H1 (cell line): ENCODE measurements around the gene LRRK1. TPM values are rescaled to one million over a fixed set of nuclear protein-coding genes. Genes with fewer than 3 reads are reported as not detected.

Source experiments
- CTCF ChIA-PET: fragments of 300-600 bp; sonication (Branson Sonifier 250); formaldehyde crosslinking; loops from one replicate; lab custom pipeline; 2021; ENCODE audit not compliant: partially characterized antibody; lab: Charles Lee
- POLR2A ChIA-PET: fragments of 300-600 bp; sonication (Branson Sonifier 250); formaldehyde crosslinking; loops from one replicate; lab custom pipeline; 2021; ENCODE audit warnings: inconsistent platforms; ENCODE audit not compliant: partially characterized antibody; lab: Charles Lee
- DNase-seq, 2 experiments: peaks; one replicate each; pipeline versions ENCODE4 v3.0.0 to v3.0.0-alpha.2; 2010 to 2022; ENCODE audit warnings: low spot score in 2 of 2, low read depth in 1 of 2, mixed read lengths in 1 of 2
- FAIRE-seq: peaks from 2 replicates; lab custom pipeline; 2011; peaks lifted over from hg19 to GRCh38; lab: Jason Lieb, UNC
- H2AFZ ChIP-seq: 2 replicates; pipeline ENCODE4 v1.8.1; 2012; ENCODE audit warnings: low read length, inconsistent platforms
- H2AK5ac ChIP-seq: 2 replicates; pipeline ENCODE4 v1.6.1; 2013; ENCODE audit warnings: low read depth, low read length
- H2BK120ac ChIP-seq: replicated peaks from 2 replicates; pipeline ENCODE3; 2013; ENCODE audit warnings: low read depth, low read length, inconsistent platforms
- H2BK12ac ChIP-seq: 2 replicates; pipeline ENCODE4 v1.6.1; 2013; ENCODE audit warnings: low read depth, low read length
- H2BK15ac ChIP-seq: 2 replicates; pipeline ENCODE4 v1.6.1; 2013; ENCODE audit warnings: low read length
- H2BK20ac ChIP-seq: 2 replicates; pipeline ENCODE4 v1.6.1; 2013; ENCODE audit warnings: low read length
- H2BK5ac ChIP-seq: 2 replicates; pipeline ENCODE4 v1.6.1; 2013; ENCODE audit warnings: low read depth, low read length
- H3K14ac ChIP-seq: 2 replicates; pipeline ENCODE4 v1.6.1; 2013; ENCODE audit warnings: inconsistent platforms; ENCODE audit not compliant: insufficient read length
- H3K18ac ChIP-seq: 2 replicates; pipeline ENCODE4 v1.6.1; 2013; ENCODE audit warnings: low read length; ENCODE audit errors: extremely low read depth
- H3K23ac ChIP-seq: 2 replicates; pipeline ENCODE4 v1.6.1; 2013; ENCODE audit warnings: inconsistent platforms; ENCODE audit not compliant: insufficient read length
- H3K23me2 ChIP-seq: 2 replicates; pipeline ENCODE4 v1.6.1; 2013; ENCODE audit warnings: low read depth, low read length
- H3K27ac ChIP-seq: 2 replicates; pipeline ENCODE4 v1.6.1; 2011; ENCODE audit warnings: low read depth, low read length, inconsistent platforms
- H3K27me3 ChIP-seq, 4 experiments: replicated peaks in 1 of 4; 1 replicate in 1 of 4; 2 replicates in 3 of 4; pipeline versions ENCODE4 v1.6.1 to v1.8.1; 2011 to 2013; ENCODE audit warnings: low read length in 3 of 4, mild to moderate bottlenecking in 3 of 4, inconsistent platforms in 2 of 4, mixed read lengths in 2 of 4, moderate library complexity in 1 of 4; ENCODE audit not compliant: control insufficient read depth in 3 of 4, insufficient read depth in 3 of 4; ENCODE audit errors: extremely low read depth in 1 of 4
- H3K36me3 ChIP-seq, 4 experiments: 2 replicates each; pipeline versions ENCODE4 v1.6.1 to v1.8.1; 2011 to 2013; ENCODE audit warnings: mild to moderate bottlenecking in 4 of 4, low read length in 3 of 4, moderate library complexity in 2 of 4, control low read depth in 1 of 4, inconsistent platforms in 1 of 4; ENCODE audit not compliant: insufficient read depth in 4 of 4, control insufficient read depth in 2 of 4
- H3K4ac ChIP-seq: replicated peaks from 2 replicates; pipeline ENCODE3; 2013; ENCODE audit warnings: low read length, low read depth, mixed read lengths, inconsistent platforms; ENCODE audit not compliant: insufficient read length
- H3K4me1 ChIP-seq, 4 experiments: replicated peaks in 1 of 4; 1 replicate in 1 of 4; 2 replicates in 3 of 4; pipeline versions ENCODE4 v1.6.1 to v1.8.1; 2011 to 2013; ENCODE audit warnings: low read length in 3 of 4, inconsistent platforms in 2 of 4, mixed read lengths in 1 of 4; ENCODE audit not compliant: insufficient read depth in 4 of 4, control insufficient read depth in 3 of 4
- H3K4me2 ChIP-seq, 2 experiments: 2 replicates each; pipeline versions ENCODE4 v1.6.1 to v1.8.1; 2011 to 2013; ENCODE audit warnings: low read depth in 2 of 2, low read length in 2 of 2, control low read depth in 1 of 2, inconsistent platforms in 1 of 2, mild to moderate bottlenecking in 1 of 2; ENCODE audit not compliant: insufficient read depth in 1 of 2
- H3K4me3 ChIP-seq, 4 experiments: fragments of 200-600, 300-600 bp in 1 of 4; sonication (generic), shearing (Covaris generic), sonication (Bioruptor Twin) in 1 of 4; 2 replicates each; pipeline versions ENCODE4 v1.5.1 to v1.8.1; 2011 to 2016; ENCODE audit warnings: low read length in 4 of 4, low read depth in 3 of 4, control low read depth in 2 of 4, inconsistent platforms in 2 of 4, mild to moderate bottlenecking in 2 of 4, mixed read lengths in 1 of 4, moderate library complexity in 1 of 4; ENCODE audit not compliant: insufficient read depth in 2 of 4; ENCODE audit errors: extremely low read depth in 1 of 4
- H3K56ac ChIP-seq: replicated peaks from 2 replicates; pipeline ENCODE3; 2013; ENCODE audit warnings: low read depth, mild to moderate bottlenecking, mixed read lengths, low read length, inconsistent platforms; ENCODE audit not compliant: insufficient read length
- H3K79me1 ChIP-seq: 2 replicates; pipeline ENCODE4 v1.6.1; 2013; ENCODE audit warnings: low read depth, low read length, control low read depth
- H3K79me2 ChIP-seq, 2 experiments: 2 replicates each; pipeline versions ENCODE4 v1.6.1 to v1.8.1; 2012 to 2013; ENCODE audit warnings: low read length in 2 of 2, mild to moderate bottlenecking in 2 of 2, inconsistent platforms in 1 of 2; ENCODE audit not compliant: insufficient read depth in 2 of 2, control insufficient read depth in 1 of 2
- H3K9ac ChIP-seq, 4 experiments: replicated peaks in 1 of 4; 1 replicate in 1 of 4; 2 replicates in 3 of 4; pipeline versions ENCODE4 v1.6.1 to v1.8.1; 2011 to 2013; ENCODE audit warnings: low read depth in 3 of 4, low read length in 3 of 4, control low read depth in 2 of 4, mild to moderate bottlenecking in 2 of 4, moderate library complexity in 2 of 4, inconsistent platforms in 1 of 4; ENCODE audit errors: extremely low read depth in 1 of 4
- H3K9me3 ChIP-seq, 2 experiments: 2 replicates each; pipeline versions ENCODE4 v1.6.1 to v1.8.1; 2012 to 2013; ENCODE audit warnings: mild to moderate bottlenecking in 2 of 2, moderate library complexity in 2 of 2, control low read depth in 1 of 2, inconsistent platforms in 1 of 2, low read depth in 1 of 2, low read length in 1 of 2, mixed read lengths in 1 of 2; ENCODE audit not compliant: insufficient read depth in 2 of 2
- H4K20me1 ChIP-seq, 2 experiments: replicated peaks in 1 of 2; 2 replicates each; pipeline versions ENCODE3 to v1.8.1; 2011 to 2013; ENCODE audit warnings: inconsistent platforms in 2 of 2, low read length in 2 of 2, mild to moderate bottlenecking in 1 of 2; ENCODE audit not compliant: insufficient read depth in 2 of 2, control insufficient read depth in 1 of 2
- H4K5ac ChIP-seq: 2 replicates; pipeline ENCODE4 v1.6.1; 2013; ENCODE audit warnings: low read length, low read depth, mixed read lengths, inconsistent platforms; ENCODE audit not compliant: insufficient read length
- H4K8ac ChIP-seq: 2 replicates; pipeline ENCODE4 v1.8.0; 2013; ENCODE audit warnings: mild to moderate bottlenecking, moderate library complexity, low read length, inconsistent platforms; ENCODE audit not compliant: insufficient read depth; ENCODE audit errors: extremely low read depth
- H4K91ac ChIP-seq: replicated peaks from 2 replicates; pipeline ENCODE3; 2013; ENCODE audit warnings: low read length, mixed read lengths, inconsistent platforms; ENCODE audit not compliant: insufficient read length
- ATF3 ChIP-seq: IDR thresholded peaks from 2 replicates; pipeline ENCODE4 v1.6.1; 2011; ENCODE audit warnings: low read depth, mild to moderate bottlenecking, low read length; ENCODE audit not compliant: insufficient read depth
- CTCF ChIP-seq, 3 experiments: IDR thresholded peaks; 1 replicate in 2 of 3; 2 replicates in 1 of 3; pipeline versions ENCODE4 v1.5.1 to v1.6.1; 2011; ENCODE audit warnings: low read length in 3 of 3, mild to moderate bottlenecking in 3 of 3, inconsistent platforms in 2 of 3, low read depth in 1 of 3, moderate library complexity in 1 of 3; ENCODE audit not compliant: insufficient read depth in 1 of 3; ENCODE audit errors: control extremely low read depth in 1 of 3
- JUND ChIP-seq: IDR thresholded peaks from 2 replicates; pipeline ENCODE4 v1.6.1; 2011; ENCODE audit warnings: mild to moderate bottlenecking, improper control_type of control experiment, low read length
- RAD21 ChIP-seq, 2 experiments: IDR thresholded peaks in 1 of 2; conservative IDR thresholded peaks in 1 of 2; 2 replicates each; pipeline ENCODE4 v1.6.1; 2011; ENCODE audit warnings: low read depth in 2 of 2, low read length in 2 of 2, improper control_type of control experiment in 1 of 2, inconsistent platforms in 1 of 2, mild to moderate bottlenecking in 1 of 2, moderate library complexity in 1 of 2
- RXRA ChIP-seq: IDR thresholded peaks from 2 replicates; pipeline ENCODE4 v1.6.1; 2011; ENCODE audit warnings: low read depth, mild to moderate bottlenecking, low read length, moderate library complexity; ENCODE audit not compliant: insufficient read depth
- SAP30 ChIP-seq: fragments of 300-600 bp; sonication (generic); IDR thresholded peaks from 2 replicates; pipeline ENCODE4 v1.7.1; 2012; ENCODE audit warnings: low read length, moderate library complexity, mild to moderate bottlenecking, inconsistent platforms; ENCODE audit not compliant: insufficient read depth, insufficient replicate concordance
- SUZ12 ChIP-seq: fragments of 200-600 bp; sonication (generic); IDR thresholded peaks from 2 replicates; pipeline ENCODE4 v1.6.1; 2012; ENCODE audit warnings: mild to moderate bottlenecking, inconsistent platforms, low read length, moderate library complexity, mixed read lengths
- TAF1 ChIP-seq: IDR thresholded peaks from 2 replicates; pipeline ENCODE4 v1.6.1; 2011; ENCODE audit warnings: mild to moderate bottlenecking, low read depth, low read length
- TCF12 ChIP-seq: IDR thresholded peaks from 2 replicates; pipeline ENCODE4 v1.6.1; 2011; ENCODE audit warnings: low read depth, mild to moderate bottlenecking, low read length
- WGBS, 2 experiments: shearing (Covaris generic) in 1 of 2; methylation state at CpG; one replicate each; pipeline versions ENCODE4 v1.1.6 to v1.1.7; 2013 to 2015; ENCODE audit warnings: low lambda C conversion rate in 2 of 2, mixed read lengths in 2 of 2, inconsistent platforms in 1 of 2, low coverage in 1 of 2, missing lambda C conversion rate in 1 of 2; ENCODE audit not compliant: insufficient replicate concordance in 2 of 2, insufficient coverage in 1 of 2, insufficient read length in 1 of 2; ENCODE audit errors: extremely low coverage in 1 of 2, missing lambda C conversion rate in 1 of 2; 5-methylcytosine and 5-hydroxymethylcytosine counted together
- polyA plus RNA-seq, 7 experiments: library from polyadenylated mRNA; depleted of rRNA in 3 of 7; stranded (reverse) in 5 of 7; unstranded in 2 of 7; fragments of >200 nt in 5 of 7; fragments of 200-250 nt in 2 of 7; gene quantifications; 1 replicate in 5 of 7; 2 replicates in 1 of 7; 4 replicates in 1 of 7; pipeline versions ENCODE4 v1.2.1 to v1.2.3, GENCODE V29; 2011 to 2013; ENCODE audit warnings: missing spikeins in 2 of 7, mixed read lengths in 2 of 7
- total RNA-seq: library from RNA; stranded (reverse); fragmentation: NEBNext Ultra II Directional; extraction: Animal tissue kit (Norgen Biotek cat#: 25700); gene quantifications from 2 replicates; pipeline ENCODE4 v1.2.1, GENCODE V29; 2021

Gene LRRK1
- total and polyA plus RNA-seq, 2 of the 8 experiments (the other 6 are each of a cell fraction or from before 2014, with no cell fraction given): 1.2 to 3.6 TPM

GRCh38 chr15:100988857-100989256 lies 69.7 kb downstream of the LRRK1 start:
- no peaks in the 10 kb centered on the region for H4K20me1 ChIP-seq
- H3K4me2 ChIP-seq: no peak overlapping the region
- DNase-seq (no peak), FAIRE-seq (no peak)
- H2BK20ac ChIP-seq: no peak overlapping the region
- H4K91ac ChIP-seq: no peak overlapping the region
- H3K36me3 ChIP-seq: no peaks in the 10 kb centered on the region
- no peaks in the 10 kb centered on the region for H3K27me3 ChIP-seq
- no peak overlapping the region for H3K18ac ChIP-seq
- no peak overlapping the region for H2BK15ac ChIP-seq
- no peak overlapping the region for H4K5ac ChIP-seq
- H3K9ac ChIP-seq: no peak overlapping the region
- POLR2A ChIA-PET: no interaction called here
- H3K4me3 ChIP-seq: no peak overlapping the region
- TF ChIP-seq TAF1 (no peak), JUND (no peak), CTCF (IDR thresholded peaks at IDR 0.05; ENCODE audit: control extremely low read depth in 1 of 3, insufficient read depth in 1 of 3, low read depth in 1 of 3, low read length in 3 of 3) (no peak), TCF12 (no peak), RAD21 (IDR thresholded peaks at IDR 0.05 in 1 of 2, conservative IDR thresholded peaks at IDR 0.05 in 1 of 2; ENCODE audit: low read depth in 2 of 2, low read length in 2 of 2) (no peak), ATF3 (no peak), RXRA (no peak), SUZ12 (no peak), SAP30 (no peak)
- no peak overlapping the region for H2BK120ac ChIP-seq
- no peak overlapping the region for H3K4ac ChIP-seq
- no peak overlapping the region for H4K8ac ChIP-seq
- H3K27ac ChIP-seq: no peak overlapping the region
- no peak overlapping the region for H2BK12ac ChIP-seq
- no peak overlapping the region for H3K23ac ChIP-seq
- no peak overlapping the region for H3K56ac ChIP-seq
- WGBS, 2 experiments: 89% methylated on average over 3 of the region's 3 CpGs; no CpG with 5 or more reads in 1 of the 2 experiments
- no peak overlapping the region for H2AFZ ChIP-seq
- no peak overlapping the region for H2AK5ac ChIP-seq
- no peaks in the 10 kb centered on the region for H3K23me2 ChIP-seq
- no peak overlapping the region for H2BK5ac ChIP-seq
- CTCF ChIA-PET: interaction anchor here (1.0 to 1.6 kb wide), 3 partner anchors 18 to 73 kb away, joined by 3 to 4 read pairs (median 3); no protein-coding TSS in a partner anchor
- peaks cover 0 to 2% (median 0%) of the 10 kb centered on the region in 4 experiments; a peak in 1 of 7 replicates for H3K4me1 ChIP-seq
- no peaks in the 10 kb centered on the region for H3K79me1 ChIP-seq
- H3K9me3 ChIP-seq: no peaks in the 10 kb centered on the region; a peak in 1 of 4 replicates
- no peak overlapping the region for H3K14ac ChIP-seq
- no peaks in the 10 kb centered on the region for H3K79me2 ChIP-seq
